GM21786 (cell line): ENCODE results near the gene SMOC1.

Source experiments
- ATAC-seq: cut with Tn5 transposase; IDR thresholded peaks from one replicate; pipeline ENCODE4 v1.9.1; 2021; ENCODE audit not compliant: unreplicated experiment

Gene SMOC1

DNA sequence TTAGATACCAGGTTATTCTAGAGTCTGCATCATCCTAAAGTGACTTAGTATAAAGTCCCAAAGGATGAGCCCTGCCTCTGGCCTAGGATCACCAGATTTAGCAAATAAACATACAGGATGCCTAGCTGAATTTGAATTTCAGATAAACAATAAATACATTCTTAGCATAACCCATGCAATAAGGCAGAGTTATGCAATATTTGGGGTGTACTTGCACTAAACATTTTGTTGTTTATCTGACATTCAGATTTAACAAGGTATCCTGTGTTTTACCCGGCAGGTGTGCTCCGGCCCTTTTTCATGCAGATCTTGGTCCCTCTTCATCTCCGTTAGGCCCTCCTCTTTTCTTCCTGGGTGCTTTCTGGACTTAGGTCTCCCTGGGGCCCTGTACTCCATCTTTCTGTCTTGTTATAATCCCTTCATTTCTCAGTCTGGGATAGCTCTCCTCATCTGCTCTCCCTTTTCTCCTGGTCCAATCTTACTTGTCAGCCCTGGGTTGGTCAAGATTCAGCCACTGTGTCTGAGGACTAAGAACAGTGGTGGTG lies 18.1 kb upstream of the SMOC1 start:
- no peak for ATAC-seq

DNA sequence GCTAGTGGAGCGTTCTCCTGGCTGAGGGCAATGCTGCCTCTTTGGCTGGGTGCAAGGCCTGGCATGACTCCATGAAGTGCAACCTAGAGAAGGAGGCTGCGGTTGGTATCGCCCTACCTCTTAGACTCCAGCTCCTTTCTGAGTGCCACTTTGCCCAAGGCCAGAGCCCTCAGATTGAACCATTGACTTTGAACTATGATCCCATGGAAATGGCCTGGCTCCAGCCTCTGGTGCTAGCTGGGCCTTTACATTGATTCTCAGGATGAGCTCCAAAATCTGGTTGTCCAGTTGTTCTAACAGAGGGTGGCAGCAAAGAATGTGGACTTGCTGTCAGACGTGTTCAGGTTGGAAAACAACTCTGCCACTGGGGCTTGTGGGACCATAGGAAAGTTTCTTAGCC lies 16.1 kb upstream of the SMOC1 start:
- no peak for ATAC-seq

DNA sequence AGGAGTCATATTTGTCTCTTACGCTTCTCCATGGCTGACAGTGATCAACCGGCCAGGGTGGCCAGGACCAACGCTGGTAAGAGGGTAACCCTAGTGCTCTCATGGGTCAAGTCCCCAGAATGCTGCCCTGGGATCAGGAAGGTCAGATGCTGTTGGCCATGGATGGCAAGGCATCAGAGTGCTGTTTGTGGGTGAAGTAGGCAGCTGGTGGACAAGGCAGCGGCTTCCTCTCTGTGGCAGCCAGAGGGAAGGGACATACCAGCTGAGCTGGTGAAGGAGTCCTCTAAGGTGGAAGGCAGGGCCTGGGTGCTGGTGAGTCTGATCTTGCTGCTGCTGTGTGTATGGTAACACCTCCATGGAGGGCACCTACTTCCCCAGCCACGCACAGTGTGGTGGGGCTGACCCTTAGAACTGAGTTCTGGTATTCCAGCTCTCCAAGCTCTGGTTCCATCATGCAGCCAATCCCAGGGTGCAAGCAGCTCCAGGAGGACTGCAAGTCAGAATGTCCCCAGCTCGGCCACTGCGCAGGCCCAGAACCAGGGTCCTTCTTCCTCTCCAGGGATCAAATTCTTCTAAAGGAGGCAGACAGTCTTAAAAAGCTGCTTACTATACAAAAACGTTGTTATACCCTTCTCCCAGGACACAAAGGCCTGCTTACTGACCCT lies 13.4 kb upstream of the SMOC1 start:
- no peak for ATAC-seq

DNA sequence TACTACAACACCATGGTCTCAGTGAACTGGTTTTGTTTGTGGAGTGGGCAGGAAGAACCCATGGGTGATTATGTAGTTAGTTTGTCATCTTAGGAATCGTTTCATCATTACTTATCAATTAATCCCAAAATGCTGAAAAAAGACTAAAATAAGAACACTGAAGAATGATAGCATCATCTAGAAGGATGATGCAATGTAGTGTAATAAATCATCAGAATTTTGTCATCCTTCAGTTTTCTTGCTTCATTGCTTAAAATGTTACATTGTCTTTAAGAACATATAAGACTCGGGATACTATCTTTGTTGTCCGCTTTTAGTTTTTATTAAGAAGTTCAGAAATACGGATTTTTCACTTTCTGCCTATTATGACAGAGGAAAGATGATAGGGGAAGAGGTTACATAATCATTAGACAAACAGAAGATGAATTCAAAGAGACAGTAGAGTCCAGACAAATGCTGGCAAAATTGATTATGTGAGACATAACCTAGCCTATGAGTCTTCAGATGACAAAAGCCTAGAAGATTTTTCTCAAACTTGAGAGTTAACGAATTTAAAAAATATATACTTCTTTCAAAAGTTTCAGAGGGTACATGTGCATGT lies 10.8 kb upstream of the SMOC1 start:
- no peak for ATAC-seq

DNA sequence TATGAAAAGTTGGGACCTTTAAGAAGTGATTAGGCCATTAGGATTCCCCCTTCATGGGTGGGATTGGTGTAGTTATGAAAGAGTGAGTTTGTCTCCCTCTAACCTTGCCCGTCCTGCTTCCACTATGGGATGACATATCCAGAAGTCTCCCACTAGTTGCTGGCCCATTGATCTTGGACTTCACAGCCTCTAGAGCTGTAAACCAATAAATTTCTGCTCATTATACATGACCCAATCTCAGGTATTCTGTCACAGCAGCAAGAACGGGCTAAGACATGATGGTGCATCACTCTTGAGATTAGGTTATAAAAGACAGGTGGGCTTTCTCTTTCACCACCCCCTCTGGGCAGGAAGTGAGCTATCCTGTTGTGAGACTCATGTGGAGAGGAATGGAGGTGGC lies 8.6 kb upstream of the SMOC1 start:
- no peak for ATAC-seq

DNA sequence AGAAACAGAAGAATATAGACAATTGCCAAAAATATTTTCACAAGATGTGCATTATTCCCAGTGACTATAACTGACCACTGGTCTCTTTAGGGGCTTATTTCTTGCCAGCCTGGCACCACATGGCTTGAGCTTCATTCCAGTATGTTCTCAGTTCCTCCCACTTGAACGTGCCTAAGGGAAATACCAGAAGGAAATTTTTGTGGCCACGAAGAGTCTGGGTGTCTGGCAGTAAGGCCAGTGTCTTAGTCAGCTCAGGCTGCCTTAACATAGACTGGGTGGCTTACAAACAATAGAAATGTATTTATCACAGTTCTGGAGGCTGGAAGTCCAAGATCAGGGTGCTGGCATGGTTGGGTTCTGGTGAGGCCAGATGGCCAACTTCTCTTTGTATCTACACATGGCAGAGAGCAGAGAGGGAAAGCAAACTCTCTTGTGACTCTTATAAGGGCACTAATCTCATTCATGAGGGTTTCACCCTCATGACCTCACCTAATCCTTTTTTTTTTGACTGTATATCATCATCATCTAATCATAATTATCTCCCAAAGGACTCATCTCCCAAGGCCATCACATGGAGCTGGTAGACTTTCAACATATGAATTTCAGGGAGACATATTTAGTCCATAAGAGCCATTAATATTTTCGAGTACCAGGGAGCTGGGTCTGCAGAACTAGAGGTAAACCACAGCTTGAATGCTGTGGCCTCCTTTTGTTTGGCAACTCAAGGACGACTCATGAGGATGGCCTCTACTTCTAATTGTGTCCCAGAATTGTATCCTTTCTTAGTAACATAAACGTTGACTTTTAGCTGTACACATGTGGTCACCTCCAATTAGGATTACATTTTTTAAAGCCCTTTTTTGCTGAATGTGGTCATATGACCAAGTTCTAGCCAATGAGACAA lies 5.1 kb upstream of the SMOC1 start:
- ATAC-seq: no peak

DNA sequence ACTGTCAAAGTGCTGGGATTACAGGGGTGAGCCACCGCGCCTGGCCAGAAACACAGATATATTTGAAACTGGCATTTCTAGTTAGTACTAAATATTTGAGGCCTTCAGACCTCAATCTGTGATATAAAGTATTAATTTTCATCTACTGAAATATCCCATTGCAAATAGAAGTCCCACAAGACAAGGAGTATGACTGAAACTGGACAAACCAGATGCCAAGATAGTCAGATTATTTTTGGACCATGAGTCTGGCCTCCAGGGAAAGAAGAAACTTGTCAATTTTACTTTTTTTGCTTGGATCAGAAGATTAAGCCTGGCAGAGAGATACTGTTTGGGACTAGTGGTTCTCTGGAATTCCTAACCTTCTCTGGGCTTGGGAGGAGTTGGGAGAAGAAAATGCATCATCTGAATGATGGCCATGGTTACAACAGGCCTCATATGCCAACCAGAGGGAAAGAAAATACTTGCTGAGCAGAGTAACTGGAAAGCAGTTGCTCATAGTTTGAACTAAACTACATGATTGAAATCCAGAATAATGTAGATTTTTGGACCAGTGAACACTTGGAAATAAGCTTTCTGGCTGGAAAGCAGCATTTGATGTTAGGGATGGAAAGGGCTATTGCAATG lies 2.9 kb upstream of the SMOC1 start:
- ATAC-seq: no peak

DNA sequence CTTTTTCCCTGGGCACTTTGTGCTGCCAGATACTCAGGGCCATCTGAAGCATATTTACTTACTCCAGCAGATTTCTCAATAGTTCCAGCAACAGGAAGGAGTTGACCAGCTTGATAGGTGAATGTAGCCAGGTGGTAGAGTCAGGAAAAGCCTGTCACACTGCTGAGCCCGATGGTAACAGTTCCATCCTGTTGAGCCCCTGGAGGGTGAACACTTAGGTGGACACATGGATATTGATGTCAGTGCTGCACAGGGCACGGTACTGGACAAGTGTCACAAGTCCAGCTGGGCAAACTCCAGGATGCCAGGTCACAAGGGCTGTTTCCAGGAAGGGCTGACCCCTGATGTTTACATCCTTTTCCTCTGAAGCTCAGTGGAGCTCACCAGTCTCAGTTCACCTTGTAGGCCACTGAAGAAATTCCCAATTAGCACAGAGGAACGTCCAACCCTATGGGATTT lies 2.3 kb upstream of the SMOC1 start:
- no peak for ATAC-seq

DNA sequence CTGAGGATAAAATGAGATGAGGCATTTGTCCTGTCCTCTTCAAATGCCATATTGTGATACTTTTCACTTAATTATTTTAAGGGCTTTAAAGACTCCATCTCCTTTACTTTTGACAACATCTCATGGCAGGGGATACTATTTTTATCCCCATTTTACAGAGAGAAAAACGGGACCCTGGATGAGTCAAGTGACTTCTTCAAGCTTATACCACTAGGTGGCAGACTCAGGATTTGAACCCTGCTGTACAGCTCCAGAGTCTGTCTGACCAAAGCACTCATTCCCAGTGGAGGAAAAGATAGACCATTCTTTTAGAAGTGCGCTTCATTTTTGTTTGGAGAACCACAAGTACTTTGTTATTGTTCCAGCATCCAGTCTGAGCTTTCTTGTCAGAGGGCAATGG lies 1.7 kb upstream of the SMOC1 start:
- no peak for ATAC-seq

DNA sequence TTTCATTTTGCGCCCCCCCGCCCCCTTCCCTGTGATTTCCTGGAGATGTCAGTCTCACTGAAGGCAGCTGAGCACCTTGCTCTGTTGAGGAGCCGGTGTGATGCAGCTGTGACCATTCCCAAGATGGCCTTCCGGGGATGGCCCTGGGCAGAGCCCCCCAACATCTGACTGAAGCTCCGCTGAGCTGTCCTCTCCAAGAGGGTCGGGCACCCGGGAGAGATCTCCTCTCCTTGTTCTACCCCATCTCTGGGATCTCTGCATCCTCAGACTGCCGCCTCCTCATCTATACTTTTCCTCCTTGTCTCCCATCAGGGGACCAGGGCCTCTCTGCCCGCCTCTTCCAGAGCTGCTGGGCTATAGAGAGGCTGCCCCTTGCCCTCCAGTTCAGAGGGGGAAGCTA lies 965 bp upstream of the SMOC1 start:
- no peak for ATAC-seq

DNA sequence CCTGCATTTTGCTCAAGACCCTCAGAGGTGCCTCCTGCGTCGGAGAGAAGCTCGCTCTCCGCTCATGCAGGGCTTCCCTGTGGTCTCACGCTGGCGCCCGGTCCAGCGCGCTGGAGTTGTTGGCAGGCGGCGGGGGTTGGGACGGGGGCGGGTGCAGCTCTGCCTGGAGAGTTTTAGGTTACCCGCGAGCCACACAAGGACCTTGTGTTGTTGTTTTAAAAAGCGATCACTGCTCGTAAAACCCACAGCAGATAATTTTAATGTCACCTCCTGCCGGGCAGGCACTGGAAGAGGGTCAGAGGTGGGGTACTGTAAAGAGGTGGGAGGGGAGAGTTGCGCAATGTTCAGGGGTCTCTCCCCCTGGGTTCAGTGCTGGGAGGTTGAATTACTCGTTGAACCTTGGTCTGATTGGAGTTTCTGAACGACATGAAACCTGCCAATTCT lies 850 bp downstream of the SMOC1 start:
- no peak for ATAC-seq

DNA sequence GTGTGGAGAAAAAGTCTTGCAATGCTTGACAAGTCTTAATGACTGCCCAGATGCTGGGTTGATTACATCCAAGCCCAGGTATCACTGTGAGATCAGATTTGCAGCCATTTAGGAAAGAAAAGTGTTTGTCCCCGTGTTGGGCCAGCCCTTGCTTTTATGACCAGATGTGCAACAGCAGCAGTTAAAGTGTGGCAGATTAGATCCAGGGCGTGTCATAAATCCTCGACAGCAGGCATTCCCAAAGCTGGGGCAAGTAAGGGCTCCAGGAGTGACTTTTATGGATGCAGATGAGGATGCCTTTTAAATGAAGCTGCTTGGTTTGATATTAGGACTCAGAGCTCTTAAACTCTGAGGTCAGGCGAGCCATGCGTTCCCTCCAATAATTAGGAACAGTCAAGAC lies 1.7 kb downstream of the SMOC1 start:
- no peak for ATAC-seq

DNA sequence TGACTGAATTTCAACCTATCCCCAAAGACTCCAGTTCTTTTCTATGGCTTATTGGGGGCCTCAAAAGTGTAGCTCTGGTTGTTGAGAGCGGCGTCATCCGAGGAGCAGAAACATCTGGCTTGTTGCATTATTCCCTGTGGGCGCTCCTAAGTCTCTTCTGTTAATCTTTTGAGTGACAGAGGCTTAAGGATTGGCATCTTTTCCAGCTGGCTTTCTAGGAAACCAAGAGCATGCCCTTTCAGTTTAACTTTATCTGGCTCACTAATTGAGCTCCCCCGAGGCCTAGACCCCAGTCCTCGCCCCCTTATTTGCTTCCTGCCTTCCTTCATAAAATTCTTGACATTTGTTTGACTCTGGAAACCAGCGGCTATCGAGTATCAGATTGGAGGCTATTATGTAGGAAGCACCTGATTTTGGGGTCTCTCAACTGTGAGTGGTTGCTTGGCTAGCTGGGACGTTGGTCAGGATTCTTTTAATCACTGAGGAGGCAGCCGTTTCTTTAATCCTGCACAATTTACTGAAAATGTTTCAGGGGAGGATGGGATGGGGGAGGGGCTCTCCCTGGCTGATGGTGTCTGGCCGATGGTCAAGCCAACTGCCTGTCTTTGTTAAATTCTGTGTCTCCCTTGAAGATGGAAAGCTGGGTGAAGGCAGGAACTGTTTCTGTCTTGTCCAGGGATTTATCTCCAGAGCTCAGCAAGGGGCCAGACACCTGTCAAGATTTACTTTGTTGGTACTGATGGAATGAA lies 3.1 kb downstream of the SMOC1 start:
- ATAC-seq: no peak

DNA sequence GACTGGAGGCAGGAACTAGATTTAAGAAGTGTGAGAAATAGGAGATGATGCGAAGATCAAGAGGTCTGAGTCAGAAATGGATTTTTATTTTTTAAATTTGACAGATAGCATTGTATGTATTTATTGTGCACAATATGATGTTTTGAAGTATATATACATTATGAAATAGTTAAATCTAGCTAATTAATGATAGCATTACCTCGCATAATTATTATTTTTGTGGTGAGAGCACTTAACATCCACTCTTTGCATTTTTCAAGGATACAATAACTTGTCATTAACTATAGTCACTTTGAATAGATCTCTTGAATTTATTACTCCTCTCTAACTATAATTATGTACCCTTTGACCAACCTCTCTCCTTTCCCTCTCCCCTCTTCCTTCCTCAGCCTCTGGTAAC lies 3.7 kb downstream of the SMOC1 start:
- ATAC-seq: no peak

DNA sequence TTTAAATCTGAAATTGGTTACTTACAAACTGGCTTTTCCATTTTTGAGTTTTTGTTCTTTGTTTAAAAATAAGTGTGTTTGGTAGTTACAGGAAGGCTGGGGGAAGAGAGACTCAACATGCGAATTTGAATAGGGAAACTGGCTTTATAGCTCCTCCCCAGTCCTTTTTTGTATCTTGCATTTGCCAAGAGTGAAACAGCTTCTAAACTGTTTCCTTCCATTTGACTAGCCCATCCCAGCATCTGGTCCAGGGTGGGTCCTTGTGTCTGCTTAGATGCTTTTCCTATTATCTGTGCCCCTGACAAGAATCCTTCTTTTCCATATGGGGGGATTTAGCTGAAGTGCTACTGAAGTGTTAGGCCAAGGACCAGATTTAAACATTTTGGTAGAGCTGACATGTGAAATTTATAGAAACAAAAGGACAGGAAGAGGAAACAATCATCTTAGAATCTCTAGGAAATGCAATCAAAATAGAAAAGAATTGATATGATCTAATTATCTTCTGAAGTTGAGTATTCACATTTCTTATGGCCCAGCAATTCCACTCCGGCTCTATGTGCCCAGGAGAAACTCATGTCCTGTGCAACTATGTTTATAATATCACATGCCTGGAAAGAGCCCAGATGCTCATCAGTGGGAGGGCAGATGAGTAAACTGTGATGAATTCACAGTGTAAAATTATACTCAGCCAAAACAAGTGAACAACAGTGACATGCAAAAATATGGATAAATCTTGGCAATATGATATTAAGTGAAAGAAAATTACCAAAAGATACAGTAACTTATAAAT lies 7.4 kb downstream of the SMOC1 start:
- ATAC-seq: no peak

DNA sequence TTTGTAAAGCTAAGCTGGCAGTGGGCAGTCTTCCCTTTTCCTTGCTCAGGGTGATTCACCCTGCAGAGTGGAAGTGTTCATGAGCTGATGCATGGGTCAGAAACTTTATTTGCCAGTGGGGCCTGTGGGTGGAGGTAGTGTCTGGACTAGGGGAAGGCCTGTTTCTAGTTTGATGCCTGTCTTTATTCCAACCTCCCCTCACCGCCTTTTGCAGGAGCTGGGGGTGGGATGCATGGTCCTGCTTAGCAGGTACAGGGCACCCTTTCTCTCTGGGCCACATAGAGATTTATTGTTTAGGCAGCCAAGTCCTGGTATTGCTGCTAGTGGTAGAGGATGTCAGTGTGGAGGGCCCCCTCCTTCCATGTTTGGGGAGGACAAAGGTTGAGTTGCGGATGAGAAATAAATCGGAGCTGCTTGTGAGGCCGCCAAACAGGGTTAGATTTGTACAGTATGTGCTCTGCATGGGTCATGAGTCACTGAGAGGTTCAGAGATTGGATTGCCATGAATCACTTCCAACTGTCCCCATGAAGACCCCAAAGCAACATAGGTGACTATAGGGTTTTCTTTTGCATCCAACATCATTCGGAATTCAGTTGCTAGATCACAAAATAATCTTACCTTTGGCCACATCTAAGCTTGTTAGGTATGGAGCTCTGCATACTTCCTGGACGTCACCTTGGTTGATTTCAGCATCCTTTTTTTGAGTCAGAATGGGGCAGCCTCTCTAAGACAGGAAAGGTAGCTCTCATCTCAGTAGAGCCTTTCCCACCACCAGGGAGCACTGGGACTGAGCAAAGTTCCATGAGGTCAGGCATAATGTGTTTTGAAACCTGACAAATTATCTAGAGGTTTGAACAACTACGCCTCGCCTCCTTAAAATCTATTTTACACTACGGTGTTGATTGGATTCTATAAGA lies 8.8 kb downstream of the SMOC1 start:
- ATAC-seq: no peak

DNA sequence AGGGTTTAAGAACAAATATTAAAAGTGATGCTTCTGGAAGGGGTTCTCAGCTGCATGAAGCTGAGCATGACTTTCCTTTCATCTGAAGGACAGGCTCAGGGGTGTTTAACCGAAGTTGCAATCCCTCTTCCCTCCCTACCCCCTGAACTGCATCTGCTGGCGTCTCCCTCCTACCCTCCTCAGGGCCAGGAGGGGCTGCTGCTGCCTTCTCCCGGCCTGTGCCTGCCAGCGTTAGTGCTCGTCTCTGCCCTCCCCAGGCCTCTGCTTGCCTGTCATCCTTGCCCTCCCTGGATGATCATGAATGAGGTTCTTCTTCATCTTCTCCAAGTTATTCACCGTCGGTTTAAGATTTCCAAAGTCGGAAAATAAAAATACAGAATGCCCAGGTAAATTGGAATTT lies 12.2 kb downstream of the SMOC1 start:
- no peak for ATAC-seq

DNA sequence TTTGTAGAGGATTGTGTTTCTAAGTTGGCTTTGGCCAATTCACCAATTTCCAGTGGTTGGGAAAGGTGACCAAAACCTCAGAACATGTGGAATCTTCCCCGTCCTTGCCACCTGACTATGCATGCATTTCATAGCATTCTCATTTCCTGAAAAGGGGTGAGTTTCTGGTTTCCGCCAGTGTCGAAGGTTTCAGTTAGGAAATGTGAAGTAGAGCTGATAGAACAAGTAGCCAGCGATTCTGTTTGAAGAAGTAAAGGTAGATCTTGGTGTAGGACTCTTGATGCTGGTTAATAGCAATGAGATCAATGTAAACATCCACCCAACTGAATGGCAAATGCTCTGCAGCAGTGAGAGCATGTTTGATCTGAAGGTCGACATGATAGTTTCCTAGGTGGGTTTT lies 15.9 kb downstream of the SMOC1 start:
- ATAC-seq: no peak

DNA sequence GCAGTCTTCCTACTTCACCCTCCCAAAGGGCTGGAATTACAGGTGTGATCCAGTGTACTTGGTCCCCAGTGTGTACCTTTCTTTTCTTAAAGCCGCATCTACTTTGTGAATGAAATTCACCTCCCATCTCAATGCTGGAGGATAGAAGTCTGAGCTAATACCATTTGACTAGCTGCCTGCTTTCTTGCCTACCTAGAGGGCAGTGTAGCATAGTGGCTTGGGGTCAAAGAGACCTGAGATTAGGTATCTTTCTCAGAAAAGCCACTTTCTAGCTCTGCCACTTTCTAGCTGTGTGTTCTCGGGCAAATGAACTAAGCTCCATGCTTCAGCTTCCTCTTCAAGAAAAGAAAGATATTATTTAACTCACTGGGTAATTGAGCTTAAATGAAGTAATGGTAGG lies 16.9 kb downstream of the SMOC1 start:
- ATAC-seq: no peak
